A673 (cell line): ENCODE results near the gene MFAP5. TPM values are rescaled to one million over a fixed set of nuclear protein-coding genes. Genes with fewer than 3 reads are reported as not detected.

Experiments
- BruUV-seq: library from RNA; stranded (reverse); fragments of 400-500 nt; replicated peaks from 2 replicates; lab custom pipeline; 2021; lab: Mats Ljungman, UMichigan
- CTCF ChIA-PET: fragments of 300-600 bp; sonication (Branson Sonifier 250); formaldehyde crosslinking; loops from one replicate; lab custom pipeline; 2022; ENCODE audit warnings: antibody characterized with exemption; lab: Charles Lee
- POLR2A ChIA-PET: fragments of 300-600 bp; sonication (Branson Sonifier 250); formaldehyde crosslinking; loops from one replicate; lab custom pipeline; 2022; ENCODE audit warnings: antibody characterized with exemption; ENCODE audit not compliant: low non-redundant PET; lab: Charles Lee
- DNase-seq: peaks from one replicate; pipeline ENCODE4 v3.0.0-alpha.2; 2015; ENCODE audit warnings: low spot score
- H3K27ac ChIP-seq: fragments of 200-600 bp; sonication (generic); 2 replicates; pipeline ENCODE4 v1.5.1; 2016; ENCODE audit warnings: mixed run types, low read depth, mild to moderate bottlenecking, mixed read lengths, antibody characterized with exemption, low read length; ENCODE audit not compliant: poor library complexity, severe bottlenecking
- H3K27me3 ChIP-seq: fragments of 200-600 bp; sonication (generic); replicated peaks from 2 replicates; pipeline ENCODE4 v1.6.1; 2017; ENCODE audit warnings: mixed run types, low read depth, mild to moderate bottlenecking, mixed read lengths, antibody characterized with exemption, low read length; ENCODE audit not compliant: insufficient read depth, poor library complexity
- H3K36me3 ChIP-seq: fragments of 200-600 bp; sonication (generic); 2 replicates; pipeline ENCODE4 v1.6.1; 2016; ENCODE audit warnings: mixed run types, mild to moderate bottlenecking, mixed read lengths, antibody characterized with exemption, low read length; ENCODE audit not compliant: insufficient read depth, poor library complexity, severe bottlenecking
- H3K4me1 ChIP-seq: fragments of 200-600 bp; sonication (generic); 2 replicates; pipeline ENCODE4 v1.6.1; 2017; ENCODE audit warnings: mixed run types, mild to moderate bottlenecking, mixed read lengths, antibody characterized with exemption, low read length; ENCODE audit not compliant: insufficient read depth, poor library complexity, severe bottlenecking
- H3K4me3 ChIP-seq: fragments of 200-600 bp; sonication (generic); 2 replicates; pipeline ENCODE4 v1.5.1; 2016; ENCODE audit warnings: low read depth, mixed run types, mild to moderate bottlenecking, mixed read lengths, low read length; ENCODE audit not compliant: poor library complexity, severe bottlenecking
- H3K9me3 ChIP-seq: fragments of 200-600 bp; sonication (generic); 2 replicates; pipeline ENCODE4 v1.6.1; 2016; ENCODE audit warnings: mixed run types, low read depth, mild to moderate bottlenecking, mixed read lengths, antibody characterized with exemption, low read length; ENCODE audit not compliant: poor library complexity, severe bottlenecking
- CTCF ChIP-seq: fragments of 300-800, 200-600 bp; sonication (generic); conservative IDR thresholded peaks from 2 replicates; pipeline ENCODE4 v1.5.1; 2017; ENCODE audit warnings: low read depth, mild to moderate bottlenecking, antibody characterized with exemption, low read length, moderate library complexity, mixed read lengths
- EZH2 ChIP-seq: fragments of 200-600 bp; sonication (generic); IDR thresholded peaks from 2 replicates; pipeline ENCODE4 v1.6.1; 2017; ENCODE audit warnings: borderline replicate concordance, low read depth, mild to moderate bottlenecking, mixed read lengths, antibody characterized with exemption, low read length; ENCODE audit not compliant: poor library complexity, severe bottlenecking
- intact Hi-C: fragments of 100-400 bp; cut with micrococcal nuclease; formaldehyde crosslinking; loops from one replicate; pipeline ENCODE4 v1.10.0; 2022; ENCODE audit not compliant: unreplicated experiment
- total RNA-seq: library from RNA; stranded (reverse); gene quantifications from 2 replicates; pipeline ENCODE4 v1.2.3, GENCODE V29; 2021

Gene MFAP5
- total RNA-seq, 1 experiment from 2014 or later: 1.7 TPM

GRCh38 chr12:8701046-8701660 lies 38.5 kb upstream of the MFAP5 start:
- CTCF ChIA-PET: no interaction called here
- BruUV-seq: no TSS peak

GRCh38 chr12:8699714-8700113 lies 37.1 kb upstream of the MFAP5 start:
- Histone ChIP-seq H3K27ac (no peak overlapping the region), H3K27me3 (no peaks in the 10 kb centered on the region), H3K36me3 (peaks cover 5% of the 10 kb centered on the region), H3K9me3 (no peaks in the 10 kb centered on the region), H3K4me3 (peak overlapping the region; percentile 6), H3K4me1 (peaks cover 27% of the 10 kb centered on the region)
- ChIA-PET POLR2A (no interaction called here), CTCF (no interaction called here)
- intact Hi-C loops: no loop called here
- no peak for DNase-seq
- TF ChIP-seq CTCF (no peak), EZH2 (no peak)
- no TSS peak for BruUV-seq

More at GRCh38 chr12:8701046-8701660, 38.5 kb upstream of the MFAP5 start:
- intact Hi-C loops: no loop called here
- DNase-seq: no peak
- POLR2A ChIA-PET: no interaction called here
- peaks cover 5% of the 10 kb centered on the region for H3K36me3 ChIP-seq
- H3K4me3 ChIP-seq: no peak overlapping the region
- peaks cover 27% of the 10 kb centered on the region for H3K4me1 ChIP-seq
- H3K27me3 ChIP-seq: no peaks in the 10 kb centered on the region
- H3K27ac ChIP-seq: no peak overlapping the region
- no peak for TF ChIP-seq CTCF
- TF ChIP-seq EZH2: no peak
- H3K9me3 ChIP-seq: no peaks in the 10 kb centered on the region

GRCh38 chr12:8698879-8699278 lies 36.3 kb upstream of the MFAP5 start:
- Histone ChIP-seq H3K9me3 (no peaks in the 10 kb centered on the region), H3K36me3 (peaks cover 5% of the 10 kb centered on the region), H3K27me3 (no peaks in the 10 kb centered on the region), H3K4me1 (peaks cover 27% of the 10 kb centered on the region), H3K4me3 (peak overlapping the region; percentile 92), H3K27ac (no peak overlapping the region)
- ChIA-PET POLR2A (interaction anchor here (0.7 kb wide), 1 partner anchor 11 kb away, joined by 5 read pairs; no protein-coding TSS in a partner anchor), CTCF (no interaction called here)
- DNase-seq: no peak
- intact Hi-C loops: no loop called here
- BruUV-seq: TSS peak; percentile 38
- no peak for TF ChIP-seq CTCF
- TF ChIP-seq EZH2: no peak
